Measurements from ENCODE around the gene FNIP1. TPM values are rescaled to one million over a fixed set of nuclear protein-coding genes. Genes with fewer than 3 reads are reported as not detected.
A peak's percentile ranks its signal among the peaks of the same experiment; 100 is the strongest.

FNIP1 gene
- polyA plus RNA-seq, 1 donor (not counting 4 experiments of a cell fraction or from before 2014, with no cell fraction given), result 14.6 TPM

DNA sequence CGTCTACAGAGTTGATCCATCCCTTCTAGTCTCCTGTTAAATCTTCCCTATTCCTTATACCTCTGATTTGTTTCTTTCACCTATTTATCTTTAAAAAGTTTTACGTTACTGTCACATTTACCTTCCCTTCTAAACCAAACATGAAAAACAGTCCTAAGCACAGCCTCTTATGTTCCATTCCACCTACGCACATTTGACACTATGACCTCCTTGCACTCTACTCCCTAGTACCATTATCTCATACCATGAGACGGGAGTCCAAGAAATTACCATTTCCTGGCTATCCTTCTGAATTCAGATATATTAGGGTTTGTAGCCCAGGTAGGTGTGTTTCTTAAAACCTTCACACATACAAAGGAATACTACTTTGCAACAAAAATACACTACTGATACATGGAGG, 25.1 kb downstream of the FNIP1 start:
- TF ChIP-seq EZH2 (IDR thresholded peaks at IDR 0.05; ENCODE audit: low read length), result no peak
- TF ChIP-seq, protein P1, sequence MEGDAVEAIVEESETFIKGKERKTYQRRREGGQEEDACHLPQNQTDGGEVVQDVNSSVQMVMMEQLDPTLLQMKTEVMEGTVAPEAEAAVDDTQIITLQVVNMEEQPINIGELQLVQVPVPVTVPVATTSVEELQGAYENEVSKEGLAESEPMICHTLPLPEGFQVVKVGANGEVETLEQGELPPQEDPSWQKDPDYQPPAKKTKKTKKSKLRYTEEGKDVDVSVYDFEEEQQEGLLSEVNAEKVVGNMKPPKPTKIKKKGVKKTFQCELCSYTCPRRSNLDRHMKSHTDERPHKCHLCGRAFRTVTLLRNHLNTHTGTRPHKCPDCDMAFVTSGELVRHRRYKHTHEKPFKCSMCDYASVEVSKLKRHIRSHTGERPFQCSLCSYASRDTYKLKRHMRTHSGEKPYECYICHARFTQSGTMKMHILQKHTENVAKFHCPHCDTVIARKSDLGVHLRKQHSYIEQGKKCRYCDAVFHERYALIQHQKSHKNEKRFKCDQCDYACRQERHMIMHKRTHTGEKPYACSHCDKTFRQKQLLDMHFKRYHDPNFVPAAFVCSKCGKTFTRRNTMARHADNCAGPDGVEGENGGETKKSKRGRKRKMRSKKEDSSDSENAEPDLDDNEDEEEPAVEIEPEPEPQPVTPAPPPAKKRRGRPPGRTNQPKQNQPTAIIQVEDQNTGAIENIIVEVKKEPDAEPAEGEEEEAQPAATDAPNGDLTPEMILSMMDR (optimal IDR thresholded peaks at IDR 0.05 in 1 of 3, IDR thresholded peaks at IDR 0.05 in 1 of 3, conservative IDR thresholded peaks at IDR 0.05 in 1 of 3; ENCODE audit: extremely low read depth in 1 of 3, insufficient read depth in 2 of 3, low read length in 3 of 3), result no peak
- Histone ChIP-seq H3K4me2 (ENCODE audit: control insufficient read depth, extremely low read depth, insufficient read depth, low read depth, low read length) (no peak overlapping the region), H3K4me1 (ENCODE audit: control insufficient read depth, extremely low read depth, insufficient read depth, low read length) (peaks cover 5% of the 10 kb centered on the region), H3K79me2 (ENCODE audit: control insufficient read depth, insufficient read depth, low read length) (peaks cover 83% of the 10 kb centered on the region), H4K20me1 (ENCODE audit: control insufficient read depth, extremely low read depth, insufficient read depth, low read length) (peaks cover 2% of the 10 kb centered on the region), H3K27me3 (ENCODE audit: control insufficient read depth, extremely low read depth, insufficient read depth, low read length) (no peaks in the 10 kb centered on the region), H3K4me3 (ENCODE audit: control insufficient read depth in 2 of 3, extremely low read depth in 1 of 3, insufficient read depth in 2 of 3, low read depth in 1 of 3, low read length in 3 of 3) (no peak overlapping the region), H3K9me3 (ENCODE audit: control insufficient read depth, low read depth, low read length) (no peaks in the 10 kb centered on the region), H3K9me1 (ENCODE audit: control insufficient read depth, extremely low read depth, insufficient read depth, low read length) (no peaks in the 10 kb centered on the region), H3K27ac (ENCODE audit: control insufficient read depth, insufficient read depth, low read length) (no peak overlapping the region), H3K36me3 (ENCODE audit: control insufficient read depth in 2 of 2, extremely low read depth in 1 of 2, insufficient read depth in 2 of 2, low read length in 2 of 2) (no peaks in the 10 kb centered on the region), H3K9ac (ENCODE audit: control insufficient read depth, extremely low read depth, insufficient read depth, low read length) (no peak overlapping the region), H2AFZ (ENCODE audit: control insufficient read depth, low read length) (no peak overlapping the region)
- no peak for DNase-seq (ENCODE audit: low read depth, low spot score)
- dilution Hi-C loops (cut with MboI; ENCODE audit: extremely low pct_ligation_motif_present, low sequenced_read_pairs), result no loop called here
- FAIRE-seq, result no peak

DNA sequence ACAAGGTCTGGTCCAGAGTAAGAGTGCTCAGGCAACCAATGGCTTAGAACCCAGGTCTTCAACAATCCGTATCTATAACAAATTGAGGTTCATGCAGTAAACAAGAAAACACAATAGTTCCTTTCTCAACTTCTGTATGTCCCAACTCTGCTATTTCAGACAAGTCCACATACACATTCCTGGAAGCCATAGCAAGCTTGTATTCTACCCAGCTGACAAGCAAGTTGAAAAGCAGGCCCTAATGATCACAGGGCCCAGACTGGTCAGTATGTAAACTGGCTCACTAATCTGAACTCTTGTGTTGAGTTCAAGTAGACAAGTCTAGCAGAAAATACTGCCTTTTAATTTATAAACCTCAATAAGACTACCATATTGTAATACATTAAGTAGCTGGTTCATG, 26.9 kb downstream of the FNIP1 start:
- DNase-seq (ENCODE audit: low read depth, low spot score) (no peak), FAIRE-seq (peak; percentile 17)
- peaks cover 80% of the 10 kb centered on the region for H3K79me2 ChIP-seq (ENCODE audit: control insufficient read depth, insufficient read depth, low read length)
- dilution Hi-C loops (cut with MboI; ENCODE audit: extremely low pct_ligation_motif_present, low sequenced_read_pairs), result no loop called here
- TF ChIP-seq, protein P1 (optimal IDR thresholded peaks at IDR 0.05 in 1 of 3, IDR thresholded peaks at IDR 0.05 in 1 of 3, conservative IDR thresholded peaks at IDR 0.05 in 1 of 3; ENCODE audit: extremely low read depth in 1 of 3, insufficient read depth in 2 of 3, low read length in 3 of 3), result no peak
- no peak for TF ChIP-seq EZH2 (IDR thresholded peaks at IDR 0.05; ENCODE audit: low read length)
- H3K9me1 ChIP-seq (ENCODE audit: control insufficient read depth, extremely low read depth, insufficient read depth, low read length), result no peaks in the 10 kb centered on the region
- H3K27me3 ChIP-seq (ENCODE audit: control insufficient read depth, extremely low read depth, insufficient read depth, low read length), result no peaks in the 10 kb centered on the region
- no peaks in the 10 kb centered on the region for H3K9me3 ChIP-seq (ENCODE audit: control insufficient read depth, low read depth, low read length)
- no peak overlapping the region for H3K9ac ChIP-seq (ENCODE audit: control insufficient read depth, extremely low read depth, insufficient read depth, low read length)
- H3K36me3 ChIP-seq (ENCODE audit: control insufficient read depth in 2 of 2, extremely low read depth in 1 of 2, insufficient read depth in 2 of 2, low read length in 2 of 2), result peaks cover 0 to 2% of the 10 kb centered on the region in 2 experiments
- no peak overlapping the region for H3K27ac ChIP-seq (ENCODE audit: control insufficient read depth, insufficient read depth, low read length)
- no peak overlapping the region for H3K4me2 ChIP-seq (ENCODE audit: control insufficient read depth, extremely low read depth, insufficient read depth, low read depth, low read length)
- H2AFZ ChIP-seq (ENCODE audit: control insufficient read depth, low read length), result no peak overlapping the region
- peaks cover 2% of the 10 kb centered on the region for H4K20me1 ChIP-seq (ENCODE audit: control insufficient read depth, extremely low read depth, insufficient read depth, low read length)
- peaks cover 12% of the 10 kb centered on the region for H3K4me1 ChIP-seq (ENCODE audit: control insufficient read depth, extremely low read depth, insufficient read depth, low read length)
- H3K4me3 ChIP-seq (ENCODE audit: control insufficient read depth in 2 of 3, extremely low read depth in 1 of 3, insufficient read depth in 2 of 3, low read depth in 1 of 3, low read length in 3 of 3), result no peak overlapping the region

Measured in keratinocyte (primary cell).